NCI-H2107 treated with DMSO at 0.1 percent for 48 hours (cell line): ENCODE measurements around the gene MAOB.

Experiments
- DNase-seq: peaks from one replicate; lab custom pipeline; 2025; ENCODE audit not compliant: unreplicated experiment; lab: John Stamatoyannopoulos, UW

Gene MAOB

GRCh38 chrX:43861750-43862149, 20.5 kb downstream of the MAOB start:
- DNase-seq, result no peak

DNA sequence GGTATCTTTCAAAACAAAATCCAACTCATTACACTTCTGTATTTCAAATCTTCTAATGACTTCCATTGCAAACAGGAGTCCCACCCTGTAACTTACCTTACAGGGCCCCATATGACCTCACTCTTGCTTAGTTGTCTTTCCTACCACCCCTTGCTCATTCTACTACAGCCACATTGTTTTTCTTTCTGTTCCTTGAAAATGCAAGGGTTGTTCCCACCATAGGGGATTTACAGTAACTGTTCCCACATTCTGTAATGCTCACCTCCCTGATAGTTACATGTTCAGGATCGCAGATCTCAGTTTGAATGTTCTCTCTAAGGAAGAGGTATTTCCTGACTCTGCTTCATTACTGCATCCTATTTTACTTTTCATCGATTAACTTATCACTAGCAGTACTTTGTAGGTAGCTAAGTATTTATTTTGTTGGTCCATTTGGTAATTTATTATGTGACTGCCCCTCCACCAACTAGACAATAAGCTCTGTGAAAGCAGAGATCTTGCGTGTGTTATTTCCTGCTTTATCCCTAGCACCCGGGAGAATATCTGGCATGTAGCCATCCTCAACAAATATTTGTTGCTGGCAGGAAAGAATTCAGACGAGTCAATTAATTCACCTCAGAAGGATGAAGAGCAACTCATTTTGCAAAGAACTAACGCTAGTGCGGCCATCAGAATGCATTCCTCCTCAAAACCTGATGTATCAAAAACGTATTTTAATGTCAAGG, 21.4 kb downstream of the MAOB start:
- no peak for DNase-seq

DNA sequence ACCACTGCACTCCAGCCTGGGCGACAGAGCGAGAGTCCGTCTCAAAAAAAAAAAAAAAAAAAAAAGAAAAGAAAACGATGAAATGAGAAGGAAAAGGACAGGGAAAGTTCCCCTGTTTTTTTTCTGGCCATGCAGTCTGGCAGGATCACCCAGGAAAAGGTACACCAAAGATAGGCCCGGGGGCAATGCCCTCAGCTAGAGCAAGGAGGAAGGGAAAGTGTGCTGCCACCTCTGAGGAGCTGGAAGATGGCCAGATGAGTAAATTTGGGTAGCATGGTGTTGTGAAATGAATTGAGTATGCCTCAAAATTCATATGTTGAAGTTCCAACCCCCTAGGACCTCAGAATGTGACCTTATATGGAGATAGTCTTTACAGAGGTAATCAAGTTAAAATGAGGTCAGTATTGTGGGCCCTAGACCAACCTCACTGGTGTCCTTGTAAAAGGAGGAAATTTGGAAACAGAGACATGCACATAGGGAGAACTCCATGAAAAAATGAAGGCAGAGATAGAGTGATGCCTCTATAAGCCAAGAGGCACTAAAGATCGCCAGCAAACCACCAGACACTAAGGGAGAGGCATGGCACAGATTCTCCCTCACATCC, 28.9 kb downstream of the MAOB start:
- DNase-seq, result no peak

DNA sequence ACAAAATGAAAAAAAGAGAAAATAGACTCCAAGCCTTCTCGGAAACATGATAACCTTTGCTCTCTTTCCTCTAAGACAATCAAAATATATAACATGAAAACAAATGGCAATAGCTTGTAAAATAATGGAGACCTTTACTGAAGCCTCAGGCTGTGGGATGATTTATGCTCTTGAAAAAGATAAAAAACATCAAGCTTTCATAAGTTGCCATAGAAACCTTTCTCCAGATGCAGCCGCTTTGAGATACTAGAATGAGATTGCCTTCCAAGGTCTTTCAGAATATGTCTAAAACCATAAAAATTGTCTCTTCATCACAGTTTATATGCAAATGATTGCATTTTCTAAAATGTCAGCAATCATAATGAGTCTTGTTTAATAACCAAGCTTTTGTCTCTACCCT, 31.6 kb downstream of the MAOB start:
- DNase-seq, result no peak

GRCh38 chrX:43849173-43849572, 33.1 kb downstream of the MAOB start:
- no peak for DNase-seq

GRCh38 chrX:43847352-43847751, 34.9 kb downstream of the MAOB start:
- DNase-seq, result no peak

- no peak for DNase-seq
Measured at GRCh38 chrX:43846558-43846957, 35.7 kb downstream of the MAOB start.

- no peak for DNase-seq
Measured at GRCh38 chrX:43845776-43846175, 36.5 kb downstream of the MAOB start.

GRCh38 chrX:43840265-43840664, 42.0 kb downstream of the MAOB start:
- DNase-seq, result no peak

DNA sequence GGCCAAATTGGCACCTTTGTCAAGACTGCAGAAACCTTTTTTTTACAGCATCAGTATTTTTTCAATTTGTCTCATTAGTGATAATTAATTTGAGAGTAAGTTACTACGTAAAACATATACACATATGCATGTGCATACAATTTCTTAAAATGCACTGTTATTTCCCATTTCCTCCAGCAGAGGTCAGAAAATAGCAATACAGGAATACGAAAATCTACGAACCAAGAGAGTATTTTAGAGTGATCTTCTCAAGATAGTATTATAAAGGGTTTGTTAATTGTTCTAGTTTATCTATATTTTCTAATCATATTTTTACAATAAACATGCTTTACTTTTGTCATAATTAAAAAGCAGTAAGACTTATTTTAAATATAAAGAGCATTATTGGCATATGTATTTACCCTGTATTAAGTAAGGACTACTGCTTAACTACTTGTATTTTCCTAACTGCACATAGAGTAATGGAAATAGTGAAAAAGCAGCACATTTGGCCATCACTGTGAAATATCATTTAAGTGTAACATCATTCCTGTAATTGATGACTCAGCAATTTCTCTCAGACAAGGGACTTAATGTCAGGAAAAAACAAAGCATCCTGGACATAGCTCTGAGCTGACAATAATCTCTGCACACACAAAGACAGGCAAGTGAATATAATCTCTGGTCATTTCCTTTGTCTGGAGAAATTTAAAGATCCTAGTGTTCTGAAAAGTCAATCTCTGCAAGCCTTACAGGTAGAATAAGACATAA, 45.6 kb downstream of the MAOB start:
- no peak for DNase-seq

- no peak for DNase-seq
Measured at GRCh38 chrX:43835559-43835958, 46.7 kb downstream of the MAOB start.

DNA sequence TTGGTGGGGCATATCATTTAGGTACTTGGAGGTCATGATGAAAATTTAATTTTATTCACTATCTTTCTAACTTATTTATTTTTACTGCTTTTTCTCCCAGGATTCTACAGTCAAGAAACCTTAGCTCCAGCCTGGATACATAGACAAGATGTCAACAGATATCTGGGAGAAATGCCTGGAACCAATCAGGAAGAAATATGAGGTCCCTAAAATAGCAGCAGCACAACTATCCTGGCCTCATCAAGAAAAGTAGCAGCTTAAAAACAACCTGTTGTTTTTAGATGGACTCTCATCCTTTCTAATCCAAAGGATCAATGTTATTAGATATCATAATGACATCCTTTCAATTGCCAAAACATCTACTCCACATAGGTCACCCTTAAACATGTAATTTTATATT, 54.5 kb downstream of the MAOB start:
- no peak for DNase-seq

- no peak for DNase-seq
Measured at GRCh38 chrX:43822014-43822413, 60.2 kb downstream of the MAOB start.

DNA sequence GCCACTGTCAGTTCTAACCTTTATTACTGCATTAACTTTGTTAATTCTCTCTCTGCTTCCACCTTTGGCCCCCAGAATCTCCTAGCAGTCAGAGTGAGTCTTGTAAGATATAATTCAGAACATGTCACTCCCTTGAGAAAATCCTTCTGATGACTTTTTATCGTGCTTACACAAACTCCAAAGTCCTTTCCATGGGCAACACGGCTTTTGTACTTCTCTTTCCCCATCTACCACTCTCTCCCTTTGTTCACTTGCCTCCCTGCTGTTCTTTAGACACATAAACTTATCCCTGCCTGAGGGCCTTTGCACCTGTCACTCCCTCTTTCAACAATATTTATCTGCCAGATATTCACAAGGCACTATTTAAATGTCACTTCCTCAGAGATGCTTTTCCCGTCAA, 64.8 kb downstream of the MAOB start:
- DNase-seq, result no peak

GRCh38 chrX:43815209-43815608, 67.0 kb downstream of the MAOB start:
- no peak for DNase-seq

GRCh38 chrX:43813898-43814297, 68.4 kb downstream of the MAOB start:
- DNase-seq, result no peak

DNA sequence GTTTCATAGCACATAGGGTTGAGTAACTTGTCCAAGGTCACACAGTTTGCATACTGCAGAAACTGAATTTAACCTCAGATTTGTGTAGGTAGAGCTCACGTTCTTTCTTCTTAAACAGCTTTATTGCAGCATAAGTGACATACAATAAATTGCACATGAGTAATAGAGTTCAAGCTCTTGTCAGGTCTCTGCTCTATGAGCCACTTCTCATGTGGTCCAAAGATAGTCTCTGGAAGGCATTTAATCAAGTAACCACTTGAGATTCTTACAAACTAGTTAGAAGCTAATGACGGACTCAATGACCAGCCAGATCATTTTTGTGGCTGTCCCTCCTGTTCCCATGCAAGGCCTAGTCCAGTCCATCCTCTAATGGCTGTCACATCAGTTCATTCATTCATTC, 68.9 kb downstream of the MAOB start:
- DNase-seq, result no peak

GRCh38 chrX:43809463-43809862, 72.8 kb downstream of the MAOB start:
- DNase-seq, result no peak

GRCh38 chrX:43808231-43808630, 74.0 kb downstream of the MAOB start:
- DNase-seq, result no peak

DNA sequence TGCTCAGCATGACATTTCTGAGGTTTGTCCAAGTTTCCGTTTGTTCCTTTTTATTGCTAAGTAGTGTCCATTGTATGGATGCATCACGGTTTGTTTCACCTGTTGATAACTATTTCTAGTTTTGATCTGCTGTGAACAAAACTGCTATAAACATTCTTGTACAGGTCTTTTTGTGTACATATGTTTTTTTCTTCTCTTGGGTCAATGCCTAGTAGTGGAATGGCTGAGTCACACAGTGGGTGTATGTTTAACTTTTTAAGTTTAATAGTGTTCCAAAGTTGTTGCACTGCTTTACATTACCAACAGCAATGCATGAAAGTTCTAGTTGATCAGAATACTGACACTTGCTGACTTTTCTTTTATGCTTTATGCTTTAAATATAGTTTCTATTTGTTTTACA, 76.7 kb downstream of the MAOB start:
- no peak for DNase-seq

DNA sequence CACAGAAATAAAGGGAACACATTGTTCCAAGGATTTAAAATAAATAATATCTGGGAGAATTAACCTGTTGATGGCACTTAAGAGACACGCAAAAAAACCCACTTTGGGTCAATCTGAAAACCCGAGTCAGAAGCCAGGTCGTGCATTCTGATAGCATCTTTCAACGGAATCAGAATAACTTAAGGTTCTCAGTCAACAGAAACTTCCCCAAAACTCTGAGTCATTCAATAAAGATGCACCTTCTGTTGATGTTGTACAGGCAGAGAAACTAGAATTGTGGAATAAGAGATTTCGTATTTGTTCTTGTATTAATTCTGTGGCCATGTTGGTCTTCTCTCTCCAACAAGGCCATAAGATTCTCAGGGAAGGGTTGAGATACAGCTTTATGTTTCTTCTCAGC, 78.2 kb downstream of the MAOB start:
- no peak for DNase-seq

GRCh38 chrX:43785930-43786591, 96.2 kb downstream of the MAOB start:
- DNase-seq, result no peak
